Measurements from ENCODE around the gene AEBP1. TPM values are rescaled to one million over a fixed set of nuclear protein-coding genes. Genes with fewer than 3 reads are reported as not detected.

The AEBP1 gene
- total RNA-seq: 139 and 216 TPM in 2 replicates

DNA sequence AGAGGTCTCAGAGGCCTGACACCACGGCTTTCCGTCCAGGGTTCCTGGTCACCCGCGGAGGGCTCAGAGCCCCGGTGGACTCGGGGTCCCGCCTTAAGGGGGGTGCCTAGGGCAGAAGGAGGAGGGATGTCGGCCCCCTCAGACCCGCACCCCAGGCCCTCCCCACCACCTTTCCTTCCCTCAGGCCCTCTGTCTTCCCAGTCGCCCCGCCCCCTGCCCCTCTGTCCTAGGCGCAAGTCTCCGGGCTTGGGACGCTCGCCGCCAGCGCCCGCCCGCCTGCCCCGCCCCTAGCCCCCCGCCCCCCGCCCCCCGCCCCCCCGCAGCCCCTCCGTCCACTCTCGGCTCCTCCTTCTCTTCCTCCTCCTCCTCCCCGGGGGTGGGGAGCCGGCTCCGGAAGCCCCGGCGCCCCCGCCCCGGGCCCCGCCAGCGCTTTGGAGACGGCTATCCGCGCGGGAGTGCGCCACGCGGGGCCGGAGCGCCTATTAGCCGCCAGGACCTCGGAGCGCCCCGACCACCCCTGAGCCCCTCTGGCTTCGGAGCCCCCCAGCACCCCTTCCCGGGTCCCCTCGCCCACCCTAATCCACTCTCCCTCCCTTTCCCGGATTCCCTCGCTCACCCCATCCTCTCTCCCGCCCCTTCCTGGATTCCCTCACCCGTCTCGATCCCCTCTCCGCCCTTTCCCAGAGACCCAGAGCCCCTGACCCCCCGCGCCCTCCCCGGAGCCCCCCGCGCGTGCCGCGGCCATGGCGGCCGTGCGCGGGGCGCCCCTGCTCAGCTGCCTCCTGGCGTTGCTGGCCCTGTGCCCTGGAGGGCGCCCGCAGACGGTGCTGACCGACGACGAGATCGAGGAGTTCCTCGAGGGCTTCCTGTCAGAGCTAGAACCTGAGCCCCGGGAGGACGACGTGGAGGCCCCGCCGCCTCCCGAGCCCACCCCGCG, at the start of gene AEBP1:
TSS of gene AEBP1 (plus strand) at position 423 of the 937 bp plus-strand sequence. CDS start at position 744, 321 bp downstream.

DNA sequence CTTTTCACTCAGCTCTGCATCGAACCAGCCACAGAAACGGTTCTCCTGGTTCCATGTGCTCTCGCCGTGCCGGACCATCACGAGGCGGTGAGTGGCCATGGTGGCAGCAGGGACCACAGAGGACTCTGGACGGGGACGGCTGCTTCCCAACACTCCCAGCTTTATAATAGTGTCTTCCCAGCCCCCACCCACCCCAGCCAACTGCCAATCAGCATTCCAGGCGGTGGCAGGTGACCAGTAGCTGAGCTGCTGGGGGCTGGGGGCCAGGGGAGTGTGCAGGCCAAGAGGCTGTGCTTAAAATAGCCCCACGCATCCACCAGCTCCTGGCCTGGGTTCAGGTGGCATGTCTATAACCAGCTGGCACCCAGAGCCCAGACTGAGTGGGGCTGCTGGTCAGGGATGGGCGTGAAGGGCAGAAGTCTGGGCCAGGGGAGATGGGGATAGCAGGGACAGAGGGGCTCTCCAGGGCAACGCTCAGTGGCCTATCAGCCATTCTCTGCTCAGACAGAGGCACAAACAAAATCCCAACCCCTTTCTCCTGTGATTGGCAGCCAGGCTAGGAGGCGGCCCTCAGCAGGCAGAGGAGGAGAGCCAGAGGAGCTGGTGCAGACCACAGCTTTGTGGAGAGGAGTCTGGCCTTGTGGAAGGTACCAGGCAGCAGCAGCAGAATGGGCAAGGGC, 38.6 kb upstream of the AEBP1 start, which contains the start of gene PGAM2:
TSS of gene PGAM2 (minus strand) at position 137 of the 680 bp plus-strand sequence. CDS start at position 99, 38 bp downstream.

GRCh38 chr7:44123190-44124003, 19.3 kb downstream of the AEBP1 start, which contains the start of gene POLD2:
TSS of gene POLD2 (minus strand) at chr7:44123548. CDS start at chr7:44122053, 1,495 bp downstream.

DNA sequence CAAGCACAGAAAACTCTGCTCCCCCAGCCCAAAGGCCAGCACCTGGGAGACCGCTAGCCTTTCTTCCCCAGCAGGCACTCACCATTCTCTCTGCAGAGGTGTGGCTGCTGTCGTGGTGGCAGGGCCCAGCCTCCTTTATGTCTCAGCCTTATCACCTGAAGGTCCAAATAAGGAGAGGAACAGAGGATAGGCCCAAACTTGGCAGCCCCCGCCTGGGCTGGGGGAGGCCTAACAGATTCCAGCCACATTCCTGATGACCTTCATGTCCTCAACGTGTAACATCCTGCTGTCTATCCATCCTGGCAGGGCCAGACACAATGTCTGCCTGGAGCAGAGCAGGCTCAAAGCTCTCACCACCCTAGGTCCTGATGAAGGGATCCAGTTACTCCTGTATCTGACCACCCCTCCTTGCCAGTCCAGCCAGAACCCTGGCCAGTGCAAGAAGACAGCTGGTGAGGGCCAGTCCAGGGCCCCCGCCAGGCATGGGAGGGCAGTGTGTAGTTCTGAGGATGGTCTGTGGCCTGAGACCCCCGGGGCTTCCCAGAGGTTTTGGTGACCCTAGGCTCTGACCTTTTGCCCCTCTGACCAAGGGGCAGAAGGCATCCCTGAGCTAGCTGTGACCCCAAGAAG, 37.2 kb downstream of the AEBP1 start, which contains the start of gene MYL7:
TSS of gene MYL7 (minus strand) at position 112 of the 630 bp plus-strand sequence. CDS start at position 85, 27 bp downstream.

Small RNAs within 50 kb of the gene (small RNA-seq; reads per million reads assigned to genes)
- not detected for gene RNA5SP230

Other genes starting within 250 kb of the AEBP1 start
- gene MRPS24, start 234.8 kb upstream of the AEBP1 start, total RNA-seq: 82.7 and 88.0 TPM in 2 replicates
- 28.9 and 37.1 TPM in 2 replicates for gene URGCP, start 197.7 kb upstream of the AEBP1 start, total RNA-seq
- gene UBE2D4, start 177.9 kb upstream of the AEBP1 start, total RNA-seq: 17.6 and 22.9 TPM in 2 replicates
- not detected in 2 replicates for gene SPDYE1, start 106.4 kb upstream of the AEBP1 start, total RNA-seq
- 108 TPM in 2 replicates for gene DBNL, start 59.6 kb upstream of the AEBP1 start, total RNA-seq
- gene PGAM2, start 38.8 kb upstream of the AEBP1 start, total RNA-seq: 0.32 and 0.65 TPM in 2 replicates
- gene POLM, start 21.8 kb upstream of the AEBP1 start, total RNA-seq: 14.9 and 24.2 TPM in 2 replicates
- 65.5 and 73.4 TPM in 2 replicates for gene POLD2, start 19.2 kb downstream of the AEBP1 start, total RNA-seq
- not detected in 2 replicates for gene MYL7, start 37.0 kb downstream of the AEBP1 start, total RNA-seq
- 0.22 and 0.52 TPM in 2 replicates for gene GCK, start 85.1 kb downstream of the AEBP1 start, total RNA-seq
- 82.8 and 104 TPM in 2 replicates for gene YKT6, start 96.6 kb downstream of the AEBP1 start, total RNA-seq
- 0.26 and 0.54 TPM in 2 replicates for gene CAMK2B, start 221.2 kb downstream of the AEBP1 start, total RNA-seq

Measured in articular chondrocyte of knee joint (primary cell).